GM21576 (cell line): Measurements from ENCODE around the gene BMP10.
"Not testable (repeated sequence)": the region's sequence is repeated elsewhere in the genome, so short reads cannot be mapped to it uniquely, and the experiment has no call there.

ENCODE experiments used
- ATAC-seq: cut with Tn5 transposase; IDR thresholded peaks from one replicate; pipeline ENCODE4 v1.9.1; 2021; ENCODE audit warnings: mild to moderate bottlenecking, moderate library complexity; ENCODE audit not compliant: unreplicated experiment

BMP10 gene

GRCh38 chr2:68900496-68901198, 29.4 kb upstream of the BMP10 start:
- ATAC-seq: no peak

- not testable (repeated sequence) for ATAC-seq
These were observed 24.8 kb upstream of the BMP10 start for GRCh38 chr2:68895981-68896380.

- no peak for ATAC-seq
These were observed 18.3 kb upstream of the BMP10 start for GRCh38 chr2:68889500-68889899.

GRCh38 chr2:68889021-68889420, 17.8 kb upstream of the BMP10 start:
- ATAC-seq: no peak

GRCh38 chr2:68888038-68888704, 17.0 kb upstream of the BMP10 start:
- ATAC-seq: no peak

- no peak for ATAC-seq
These were observed 14.5 kb upstream of the BMP10 start for GRCh38 chr2:68885811-68886075.

- ATAC-seq: no peak
These were observed 14.0 kb upstream of the BMP10 start for GRCh38 chr2:68885074-68885810.

GRCh38 chr2:68880213-68880612, 9.0 kb upstream of the BMP10 start:
- ATAC-seq: no peak

- ATAC-seq: no peak
These were observed 8.1 kb upstream of the BMP10 start for GRCh38 chr2:68879296-68879695.

GRCh38 chr2:68878753-68879152, 7.6 kb upstream of the BMP10 start:
- ATAC-seq: no peak

- no peak for ATAC-seq
These were observed 7.0 kb upstream of the BMP10 start for GRCh38 chr2:68878071-68878711.

GRCh38 chr2:68877079-68877772, 6.0 kb upstream of the BMP10 start:
- ATAC-seq: no peak

- ATAC-seq: no peak
These were observed 982 bp downstream of the BMP10 start for GRCh38 chr2:68870215-68870614.

GRCh38 chr2:68865108-68865507, 6.1 kb downstream of the BMP10 start:
- no peak for ATAC-seq

GRCh38 chr2:68863996-68864395, 7.2 kb downstream of the BMP10 start:
- ATAC-seq: no peak

GRCh38 chr2:68862889-68863288, 8.3 kb downstream of the BMP10 start:
- ATAC-seq: no peak

- no peak for ATAC-seq
These were observed 9.9 kb downstream of the BMP10 start for GRCh38 chr2:68861330-68861729.

GRCh38 chr2:68860111-68860510, 11.1 kb downstream of the BMP10 start:
- no peak for ATAC-seq

GRCh38 chr2:68857855-68858456, 13.2 kb downstream of the BMP10 start:
- no peak for ATAC-seq

- no peak for ATAC-seq
These were observed 13.9 kb downstream of the BMP10 start for GRCh38 chr2:68857202-68857845.
